ENCODE measurements around the gene XRCC1. TPM values are rescaled to one million over a fixed set of nuclear protein-coding genes. Genes with fewer than 3 reads are reported as not detected.

Gene XRCC1
- total and polyA plus RNA-seq, 8 donors, result 25.2 to 70.0 (median 56.9) TPM

DNA sequence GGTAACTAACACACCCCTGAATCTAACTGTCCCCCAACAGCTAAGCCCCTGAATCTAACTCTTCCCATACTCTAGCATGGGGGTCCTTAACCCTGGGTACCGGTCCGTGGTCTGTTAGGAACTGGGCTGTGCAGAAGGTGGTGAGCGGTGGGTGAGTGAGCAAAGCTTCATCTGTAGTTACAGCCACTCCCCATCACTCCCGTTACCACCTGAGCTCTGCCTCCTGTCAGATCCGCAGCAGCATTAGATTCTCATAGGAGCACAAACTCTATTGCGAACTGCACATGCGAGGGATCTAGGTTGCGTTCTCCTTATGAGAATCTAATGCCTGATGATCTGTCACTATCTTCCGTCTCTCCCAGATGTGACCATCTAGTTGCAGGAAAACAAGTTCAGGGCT lies 64.6 kb downstream of the XRCC1 start:
- no peak for ATAC-seq
- no peak overlapping the region for H3K27ac ChIP-seq
- intact Hi-C loops (cut with DNase I), result no loop called here

DNA sequence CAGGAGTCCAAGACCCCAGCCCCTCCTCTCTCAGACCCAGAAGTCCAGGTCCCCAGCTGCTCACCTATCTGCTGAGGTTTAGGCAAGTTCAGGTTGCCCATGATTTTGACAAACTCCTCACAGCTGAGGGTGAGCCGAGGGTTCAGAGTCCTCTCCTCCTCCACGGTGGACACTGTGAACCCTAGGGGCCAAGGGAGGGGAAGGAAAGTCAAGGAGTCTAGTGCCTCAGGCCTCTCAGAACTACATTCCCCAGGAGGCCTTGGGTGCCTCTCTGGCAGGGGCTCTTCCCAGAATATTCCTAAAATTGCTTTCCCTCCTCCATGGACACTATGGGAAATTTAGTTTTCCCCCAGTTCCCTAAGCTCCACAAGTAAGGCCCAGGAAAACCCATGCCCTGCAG lies 67.4 kb downstream of the XRCC1 start:
- intact Hi-C loops (cut with DNase I), result no loop called here
- no peak overlapping the region for H3K27ac ChIP-seq
- H3K4me1 ChIP-seq, result peaks cover 4 to 30% of the 10 kb centered on the region in 2 donors
- H3K27me3 ChIP-seq, result no peaks in the 10 kb centered on the region
- H3K36me3 ChIP-seq, result peaks cover 0 to 50% of the 10 kb centered on the region in 2 donors
- H3K4me3 ChIP-seq, result no peak overlapping the region
- DNase-seq, result no peak
- ATAC-seq, result no peak
- no peaks in the 10 kb centered on the region for H3K9me3 ChIP-seq
- TF ChIP-seq, protein P1, sequence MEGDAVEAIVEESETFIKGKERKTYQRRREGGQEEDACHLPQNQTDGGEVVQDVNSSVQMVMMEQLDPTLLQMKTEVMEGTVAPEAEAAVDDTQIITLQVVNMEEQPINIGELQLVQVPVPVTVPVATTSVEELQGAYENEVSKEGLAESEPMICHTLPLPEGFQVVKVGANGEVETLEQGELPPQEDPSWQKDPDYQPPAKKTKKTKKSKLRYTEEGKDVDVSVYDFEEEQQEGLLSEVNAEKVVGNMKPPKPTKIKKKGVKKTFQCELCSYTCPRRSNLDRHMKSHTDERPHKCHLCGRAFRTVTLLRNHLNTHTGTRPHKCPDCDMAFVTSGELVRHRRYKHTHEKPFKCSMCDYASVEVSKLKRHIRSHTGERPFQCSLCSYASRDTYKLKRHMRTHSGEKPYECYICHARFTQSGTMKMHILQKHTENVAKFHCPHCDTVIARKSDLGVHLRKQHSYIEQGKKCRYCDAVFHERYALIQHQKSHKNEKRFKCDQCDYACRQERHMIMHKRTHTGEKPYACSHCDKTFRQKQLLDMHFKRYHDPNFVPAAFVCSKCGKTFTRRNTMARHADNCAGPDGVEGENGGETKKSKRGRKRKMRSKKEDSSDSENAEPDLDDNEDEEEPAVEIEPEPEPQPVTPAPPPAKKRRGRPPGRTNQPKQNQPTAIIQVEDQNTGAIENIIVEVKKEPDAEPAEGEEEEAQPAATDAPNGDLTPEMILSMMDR (IDR thresholded peaks at IDR 0.05), result no peak

More for the DNA sequence above, 64.6 kb downstream of the XRCC1 start:
- no peak for DNase-seq
- H3K9me3 ChIP-seq, result no peaks in the 10 kb centered on the region
- TF ChIP-seq, protein P1 (IDR thresholded peaks at IDR 0.05), result no peak
- no peaks in the 10 kb centered on the region for H3K27me3 ChIP-seq
- peaks cover 3 to 9% of the 10 kb centered on the region in 2 donors for H3K4me1 ChIP-seq
- H3K36me3 ChIP-seq, result peaks cover 0 to 54% of the 10 kb centered on the region in 2 donors
- no peak overlapping the region for H3K4me3 ChIP-seq

DNA sequence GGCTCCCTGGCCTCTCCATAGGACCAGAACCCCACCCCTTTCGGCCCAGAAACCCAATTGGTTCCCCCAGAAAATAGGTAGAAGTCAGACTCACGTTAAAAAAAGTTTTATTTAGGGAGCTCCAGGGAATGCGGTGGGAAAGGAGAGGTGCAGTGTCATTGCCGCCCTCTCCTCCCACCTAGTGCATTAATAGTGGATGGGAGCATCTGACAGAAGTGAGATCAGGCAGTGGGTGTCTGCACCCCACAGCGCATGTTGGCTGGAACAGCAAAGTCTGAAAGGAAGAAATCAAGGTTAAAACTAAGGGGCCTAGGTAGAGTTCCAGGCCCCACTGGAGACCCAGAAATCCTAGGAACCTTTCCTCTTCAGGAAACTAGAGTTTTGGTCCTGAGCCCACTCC lies 68.7 kb downstream of the XRCC1 start:
- no peak overlapping the region for H3K27ac ChIP-seq
- no peaks in the 10 kb centered on the region for H3K9me3 ChIP-seq
- TF ChIP-seq, protein P1 (IDR thresholded peaks at IDR 0.05), result no peak
- no peak for ATAC-seq
- DNase-seq, result no peak
- no peaks in the 10 kb centered on the region for H3K27me3 ChIP-seq
- H3K36me3 ChIP-seq, result peaks cover 0 to 54% of the 10 kb centered on the region in 2 donors
- H3K4me1 ChIP-seq, result peaks cover 2 to 29% of the 10 kb centered on the region in 2 donors
- intact Hi-C loops (cut with DNase I), result no loop called here
- H3K4me3 ChIP-seq, result no peak overlapping the region

DNA sequence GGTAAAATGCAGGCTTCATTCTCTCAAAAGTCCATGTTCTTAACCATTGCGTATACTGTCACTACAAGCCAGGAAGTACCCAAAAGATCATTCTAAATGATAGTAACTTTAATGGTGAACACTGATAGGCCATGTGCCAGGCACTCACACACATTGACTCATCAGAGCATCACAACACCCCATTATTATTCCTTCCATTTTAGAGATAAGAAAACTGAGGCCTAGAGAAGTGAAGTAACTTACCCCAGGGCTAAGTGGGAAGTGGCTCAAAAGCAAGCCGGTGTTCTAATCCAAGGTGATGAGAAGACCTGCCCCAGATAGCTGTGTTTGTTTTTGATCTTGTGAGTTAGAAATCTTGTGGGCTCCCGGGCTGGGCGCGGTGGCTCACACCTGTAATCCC lies 69.4 kb downstream of the XRCC1 start:
- no peaks in the 10 kb centered on the region for H3K9me3 ChIP-seq
- intact Hi-C loops (cut with DNase I), result no loop called here
- DNase-seq (no peak), ATAC-seq (no peak)
- H3K4me1 ChIP-seq, result peaks cover 2 to 25% of the 10 kb centered on the region in 2 donors
- H3K27ac ChIP-seq, result no peak overlapping the region
- H3K27me3 ChIP-seq, result no peaks in the 10 kb centered on the region
- TF ChIP-seq, protein P1 (IDR thresholded peaks at IDR 0.05), result no peak
- H3K4me3 ChIP-seq, result no peak overlapping the region
- peaks cover 0 to 52% of the 10 kb centered on the region in 2 donors for H3K36me3 ChIP-seq

DNA sequence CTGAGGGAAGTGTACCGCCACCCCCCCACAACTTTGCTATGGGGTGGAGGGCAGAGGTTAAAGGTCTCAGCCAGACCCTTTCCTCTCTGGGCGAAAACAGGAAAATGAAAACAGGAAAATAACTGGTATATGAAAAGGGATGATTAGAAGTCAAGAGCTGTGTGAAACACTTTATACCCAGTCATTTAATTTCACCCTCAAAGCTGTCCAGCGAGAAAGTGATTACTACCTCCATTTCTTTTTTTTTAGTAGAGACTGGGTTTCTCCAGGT lies 70.2 kb downstream of the XRCC1 start:
- no peaks in the 10 kb centered on the region for H3K9me3 ChIP-seq
- no peak overlapping the region for H3K27ac ChIP-seq
- H3K4me1 ChIP-seq, result peaks cover 2 to 25% of the 10 kb centered on the region in 2 donors
- DNase-seq (no peak), ATAC-seq (no peak)
- TF ChIP-seq, protein P1 (IDR thresholded peaks at IDR 0.05), result no peak
- peaks cover 0 to 44% of the 10 kb centered on the region in 2 donors for H3K36me3 ChIP-seq
- intact Hi-C loops (cut with DNase I), result no loop called here
- H3K4me3 ChIP-seq, result peak overlapping the region in 1 of 2 donors; percentile 60
- H3K27me3 ChIP-seq, result no peaks in the 10 kb centered on the region

All from left lung (tissue), 10 donors.